GM12878 (cell line): ENCODE data around the gene PERCC1. TPM values are rescaled to one million over a fixed set of nuclear protein-coding genes. Genes with fewer than 3 reads are reported as not detected.

Experiments
- ATAC-seq: fragments of 200-7000 bp; cut with Tn5 transposase; 3 replicates; pipeline ENCODE4 v1.9.1; 2020; ENCODE audit warnings: mild to moderate bottlenecking, moderate library complexity
- BruUV-seq: library from RNA; stranded (reverse); fragments of 400-500 nt; replicated peaks from 2 replicates; lab custom pipeline; 2021; lab: Mats Ljungman, UMichigan
- CTCF ChIA-PET: fragments of 300-600 bp; sonication (Branson Sonifier 250); formaldehyde crosslinking; extraction: SDS; loops from one replicate; lab custom pipeline; 2021; ENCODE audit warnings: inconsistent platforms; lab: Yijun Ruan, JAX
- POLR2A ChIA-PET: fragments of 350-600 bp; formaldehyde crosslinking; extraction: SDS; loops from one replicate; lab custom pipeline; 2021; ENCODE audit warnings: inconsistent platforms; lab: Charles Lee
- RAD21 ChIA-PET: fragments of 300-600 bp; sonication (Branson Sonifier 250); formaldehyde crosslinking; loops from one replicate; lab custom pipeline; 2023; ENCODE audit warnings: antibody characterized with exemption; ENCODE audit not compliant: unreplicated experiment; lab: Charles Lee
- SMC1A ChIA-PET: fragments of 300-600 bp; sonication (Branson Sonifier 250); formaldehyde crosslinking; loops from one replicate; lab custom pipeline; 2023; ENCODE audit not compliant: unreplicated experiment, uncharacterized antibody; lab: Charles Lee
- DNase-seq: peaks from one replicate; pipeline ENCODE4 v3.0.0-alpha.2; 2011; ENCODE audit warnings: low read depth, low spot score
- FAIRE-seq: peaks from 3 replicates; lab custom pipeline; 2011; peaks lifted over from hg19 to GRCh38; lab: Jason Lieb, UNC
- H2AFZ ChIP-seq: 2 replicates; pipeline ENCODE4 v1.6.0; 2011; ENCODE audit warnings: low read depth, low read length, control low read depth; ENCODE audit not compliant: control insufficient read depth
- H3K27ac ChIP-seq: 2 replicates; pipeline ENCODE4 v1.5.1; 2011; ENCODE audit warnings: control low read depth; ENCODE audit not compliant: control insufficient read depth, insufficient read depth
- H3K27me3 ChIP-seq, 2 experiments: replicated peaks in 1 of 2; 2 replicates each; pipeline versions ENCODE4 v1.6.0 to v1.6.1; 2011; ENCODE audit warnings: low read length in 1 of 2; ENCODE audit not compliant: control insufficient read depth in 2 of 2, insufficient read depth in 2 of 2
- H3K36me3 ChIP-seq, 2 experiments: 2 replicates each; pipeline ENCODE4 v1.5.1; 2011; ENCODE audit warnings: low read length in 1 of 2; ENCODE audit not compliant: control insufficient read depth in 2 of 2, insufficient read depth in 2 of 2
- H3K4me1 ChIP-seq: 2 replicates; pipeline ENCODE4 v1.6.1; 2011; ENCODE audit warnings: mild to moderate bottlenecking, low read length, moderate library complexity, mixed read lengths; ENCODE audit not compliant: control insufficient read depth, insufficient read depth
- H3K4me2 ChIP-seq: 2 replicates; pipeline ENCODE4 v1.6.0; 2011; ENCODE audit warnings: control low read depth; ENCODE audit not compliant: control insufficient read depth, insufficient read depth
- H3K4me3 ChIP-seq: fragments of 200-600 bp; sonication (generic); 2 replicates; pipeline ENCODE4 v1.5.1; 2016
- H3K79me2 ChIP-seq: 2 replicates; pipeline ENCODE4 v1.6.0; 2011; ENCODE audit warnings: low read length; ENCODE audit not compliant: control insufficient read depth, insufficient read depth
- H3K9ac ChIP-seq: 2 replicates; pipeline ENCODE4 v1.8.0; 2011; ENCODE audit warnings: low read length, control low read depth, mixed read lengths; ENCODE audit not compliant: control insufficient read depth, insufficient read depth
- H3K9me3 ChIP-seq: replicated peaks from 3 replicates; pipeline ENCODE4 v1.5.1; 2011; ENCODE audit warnings: mild to moderate bottlenecking, low read length; ENCODE audit not compliant: control insufficient read depth, insufficient read depth
- H4K20me1 ChIP-seq: 2 replicates; pipeline ENCODE4 v1.6.0; 2011; ENCODE audit not compliant: control insufficient read depth, insufficient read depth
- CBX3 ChIP-seq: fragments of 200-600 bp; sonication (generic); IDR thresholded peaks from 2 replicates; pipeline ENCODE4 v1.6.1; 2016; ENCODE audit warnings: low read depth, borderline replicate concordance
- CHD4 ChIP-seq: fragments of 200-600 bp; sonication (generic); IDR thresholded peaks from 2 replicates; pipeline ENCODE4 v1.6.1; 2016; ENCODE audit warnings: mild to moderate bottlenecking
- CTCF ChIP-seq, 3 experiments: IDR thresholded peaks in 2 of 3; conservative IDR thresholded peaks in 1 of 3; 2 replicates each; pipeline ENCODE4 v1.5.1; 2011; ENCODE audit warnings: low read depth in 3 of 3, low read length in 3 of 3, mild to moderate bottlenecking in 3 of 3, control low read depth in 2 of 3, moderate library complexity in 2 of 3, inconsistent platforms in 1 of 3, mixed read lengths in 1 of 3; ENCODE audit not compliant: control insufficient read depth in 2 of 3, insufficient read depth in 1 of 3; ENCODE audit errors: extremely low read depth in 1 of 3
- IRF3 ChIP-seq: fragments of 450-650 bp; IDR thresholded peaks from 2 replicates; pipeline ENCODE4 v1.6.1; 2014; ENCODE audit warnings: mild to moderate bottlenecking
- MLLT1 ChIP-seq: fragments of 450-650 bp; IDR thresholded peaks from 2 replicates; pipeline ENCODE4 v1.6.1; 2016; ENCODE audit warnings: mild to moderate bottlenecking
- MTA3 ChIP-seq: IDR thresholded peaks from 2 replicates; pipeline ENCODE4 v1.6.1; 2012; ENCODE audit warnings: low read length, inconsistent platforms, borderline replicate concordance
- MYB ChIP-seq: fragments of 150-350 bp; IDR thresholded peaks from 2 replicates; pipeline ENCODE4 v1.6.1; 2014; ENCODE audit warnings: mild to moderate bottlenecking, low read depth, low read length, borderline replicate concordance
- PML ChIP-seq: IDR thresholded peaks from 2 replicates; pipeline ENCODE4 v1.6.1; 2012; ENCODE audit warnings: low read length, inconsistent platforms
- RELA ChIP-seq: fragments of 450-650 bp; IDR thresholded peaks from 2 replicates; pipeline ENCODE4 v1.8.0; 2014; ENCODE audit warnings: borderline replicate concordance; ENCODE audit not compliant: partially characterized antibody
- RFX5 ChIP-seq: IDR thresholded peaks from 2 replicates; pipeline ENCODE4 v1.6.1; 2011; ENCODE audit warnings: low read depth, low read length, improper control_type of control experiment
- STAT3 ChIP-seq: IDR thresholded peaks from 2 replicates; pipeline ENCODE4 v1.6.1; 2011; ENCODE audit warnings: low read depth, low read length, improper control_type of control experiment
- USF1 ChIP-seq: IDR thresholded peaks from 2 replicates; pipeline ENCODE4 v1.6.1; 2011; ENCODE audit warnings: borderline replicate concordance, low read depth, mild to moderate bottlenecking, moderate library complexity, mixed read lengths, low read length; ENCODE audit not compliant: insufficient read depth; ENCODE audit errors: extremely low read length
- ZBTB11 ChIP-seq: fragments of 450-650 bp; formaldehyde crosslinking; IDR thresholded peaks from 2 replicates; pipeline ENCODE4 v1.5.0; 2022; ENCODE audit warnings: mild to moderate bottlenecking, missing genetic modification characterization
- WGBS: methylation state at CpG from one replicate; pipeline ENCODE4 v1.1.6; 2016; ENCODE audit warnings: low lambda C conversion rate; ENCODE audit not compliant: insufficient replicate concordance, insufficient coverage; ENCODE audit errors: missing lambda C conversion rate; 5-methylcytosine and 5-hydroxymethylcytosine counted together
- in situ Hi-C: fragments of 300-500 bp; cut with MboI; formaldehyde crosslinking; loops from 9 replicates; pipeline ENCODE4 v1.14.3; 2018; ENCODE audit warnings: mixed read lengths
- intact Hi-C: fragments of 100-400 bp; cut with micrococcal nuclease; formaldehyde crosslinking; loops from one replicate; pipeline ENCODE4 v1.14.2; 2022; ENCODE audit not compliant: unreplicated experiment
- polyA plus RNA-seq, 11 experiments: library from polyadenylated mRNA; depleted of rRNA in 4 of 11; unstranded in 6 of 11; stranded (reverse) in 5 of 11; fragments of >200 nt; fragmentation: Nextera tagmentation in 4 of 11; fragmentation: Illumina TruSeq in 1 of 11; extraction: Ambion mirVana in 4 of 11; extraction: Trizol in 1 of 11; gene quantifications; 1 replicate in 1 of 11; 2 replicates in 10 of 11; pipeline versions ENCODE4 v1.2.1 to v1.2.3, GENCODE V29; 2011 to 2016; ENCODE audit warnings: inconsistent platforms in 2 of 11, missing spikeins in 2 of 11, low read depth in 1 of 11
- total RNA-seq, 4 experiments: library from RNA; depleted of rRNA in 3 of 4; stranded (reverse); fragments of >200 nt in 3 of 4; fragmentation: Illumina TruSeq in 1 of 4; extraction: Trizol in 1 of 4; gene quantifications; 2 replicates each; pipeline versions ENCODE4 v1.2.1 to v1.2.3, GENCODE V29; 2013 to 2021

Gene PERCC1
- total and polyA plus RNA-seq, 10 of the 15 experiments (the other 5 are each of a cell fraction or from before 2014, with no cell fraction given) = not detected

GRCh38 chr16:1407753-1408152 is 23.1 kb upstream of the PERCC1 start:
- Histone ChIP-seq H3K4me2 (peak overlapping the region; percentile 44; the same call in 1 of the 2 replicates), H3K4me3 (peak overlapping the region; percentile 61), H3K27me3 (no peaks in the 10 kb centered on the region), H3K27ac (no peak overlapping the region), H3K79me2 (peaks cover 1% of the 10 kb centered on the region; the same call in 1 of the 2 replicates), H3K9me3 (no peaks in the 10 kb centered on the region), H3K36me3 (no peaks in the 10 kb centered on the region), H3K9ac (no peak overlapping the region), H4K20me1 (peaks cover 2% of the 10 kb centered on the region; the same call in 1 of the 2 replicates), H3K4me1 (peaks cover 3% of the 10 kb centered on the region), H2AFZ (no peak overlapping the region)
- DNase-seq = no peak
- POLR2A ChIA-PET = interaction anchor here (0.6 to 1.0 kb wide), 2 partner anchors 65 to 1390 kb away, joined by 3 to 4 read pairs; no protein-coding TSS in a partner anchor
- 40% methylated on average over 10 of the region's 11 CpGs for WGBS
- SMC1A ChIA-PET = interaction anchor here (0.7 to 1.1 kb wide), 2 partner anchors 13 to 102 kb away, joined by 3 read pairs; partner anchors contain the start of gene UQCC4
- no TSS peak for BruUV-seq
- intact Hi-C loops (no loop called here), in situ Hi-C loops (no loop called here)
- FAIRE-seq = no peak
- RAD21 ChIA-PET = interaction anchor here (0.6 to 1.1 kb wide), 2 partner anchors 13 to 43 kb away, joined by 3 read pairs; partner anchors contain the start of gene UQCC4
- CTCF ChIA-PET = interaction anchor here (0.7 to 1.5 kb wide), 5 partner anchors 29 to 298 kb away, joined by 3 to 5 read pairs (median 4); partner anchors contain the start of gene MAPK8IP3
- ATAC-seq = no peak
- no peak for TF ChIP-seq CTCF (IDR thresholded peaks at IDR 0.05 in 2 of 3, conservative IDR thresholded peaks at IDR 0.05 in 1 of 3; ENCODE audit: control insufficient read depth in 2 of 3, extremely low read depth in 1 of 3, insufficient read depth in 1 of 3, low read depth in 3 of 3, low read length in 3 of 3)
- TF ChIP-seq MLLT1 = no peak
- no peak for TF ChIP-seq RELA
- no peak for TF ChIP-seq PML
- TF ChIP-seq IRF3 = no peak
- no peak for TF ChIP-seq MTA3
- no peak for TF ChIP-seq CBX3
- TF ChIP-seq MYB = no peak
- TF ChIP-seq RFX5 = no peak
- no peak for TF ChIP-seq STAT3
- TF ChIP-seq ZBTB11 (CRISPR knock-in tag) = no peak
- TF ChIP-seq CHD4 = no peak
- no peak for TF ChIP-seq USF1
